Stimulated activated CD8-positive, alpha-beta memory T cell treated with anti-CD3 and anti-CD28 coated beads, Interleukin-12 subunit alpha, Interleukin-12 subunit beta, amount 100 ng/mL, for 4 hours (primary cell): ENCODE data around the gene CLMN.

Experiments used
- DNase-seq: peaks from one replicate; pipeline ENCODE4 v3.0.0-alpha.2; 2020; ENCODE audit warnings: low read depth

Gene CLMN

GRCh38 chr14:95321693-95322455 is 2.2 kb upstream of the CLMN start:
- DNase-seq, result no peak

GRCh38 chr14:95320955-95321600 is 1.4 kb upstream of the CLMN start:
- no peak for DNase-seq

- DNase-seq, result no peak
Measured at GRCh38 chr14:95320078-95320895, 579 bp upstream of the CLMN start.

DNA sequence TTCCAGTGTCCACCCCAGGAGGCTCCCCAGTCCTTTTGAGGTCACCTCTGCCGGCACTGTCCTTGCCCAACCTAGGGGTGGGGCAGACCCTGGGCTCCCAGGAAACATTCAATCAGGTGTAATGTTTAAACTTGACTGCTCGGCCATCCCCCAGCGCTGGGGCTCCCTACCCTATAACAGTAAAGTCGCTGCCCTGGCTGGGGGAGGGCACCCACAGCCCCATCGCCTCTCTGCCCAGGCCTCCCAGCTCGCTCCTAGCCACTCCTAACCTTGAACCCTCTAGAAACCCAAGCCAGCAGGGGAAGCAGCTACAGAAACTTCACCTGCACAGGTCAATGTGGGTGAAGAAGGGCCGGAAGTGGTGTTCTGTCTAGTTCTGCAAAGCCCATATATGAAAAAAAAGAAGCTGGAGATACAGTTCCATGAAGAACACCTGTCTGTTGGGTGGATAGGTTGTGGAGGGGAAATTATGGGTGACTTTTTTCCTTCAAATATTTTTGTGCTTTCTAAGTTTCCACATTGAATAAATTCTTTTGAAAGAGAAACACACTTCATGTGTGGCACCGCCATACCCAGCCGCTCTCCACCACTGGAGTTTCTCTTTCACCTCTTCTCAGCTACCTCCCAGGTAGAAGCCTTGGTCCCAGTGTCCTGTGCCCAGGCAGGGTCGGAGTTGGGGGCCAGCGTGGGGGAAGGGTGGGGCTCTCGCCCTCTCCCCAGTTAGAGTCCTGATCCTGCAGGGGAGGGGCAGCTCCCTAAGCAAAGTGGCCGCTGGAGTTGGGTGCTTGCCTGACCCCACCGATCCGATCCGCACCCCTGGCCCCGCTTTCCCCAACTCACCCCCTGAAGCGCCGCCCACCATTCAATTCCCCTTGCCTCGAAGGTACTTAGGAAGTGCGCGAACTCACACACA is 1.1 kb downstream of the CLMN start:
- DNase-seq, result no peak

GRCh38 chr14:95317817-95318343 is 1.8 kb downstream of the CLMN start:
- no peak for DNase-seq

- no peak for DNase-seq
Measured at GRCh38 chr14:95316821-95317220, 2.9 kb downstream of the CLMN start.

DNA sequence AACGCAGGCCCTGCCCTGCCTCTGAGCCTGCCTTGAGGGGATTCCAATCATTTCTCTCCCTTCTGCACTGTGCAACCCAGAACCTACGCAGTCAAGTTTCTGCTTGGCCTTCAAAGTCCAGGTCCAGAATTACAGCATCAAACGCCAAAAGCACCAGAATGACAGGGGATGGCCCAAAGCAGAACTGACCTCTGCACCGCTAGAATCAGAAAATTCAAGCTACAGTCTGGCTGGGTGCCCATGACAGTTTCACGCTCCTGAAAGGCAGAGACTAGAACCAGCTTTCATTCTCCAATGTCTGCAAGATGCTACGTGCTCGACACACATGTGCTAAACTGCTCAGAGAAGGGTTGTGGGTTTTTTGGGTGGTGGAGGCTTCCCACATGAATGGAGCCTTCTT is 4.1 kb downstream of the CLMN start:
- no peak for DNase-seq

GRCh38 chr14:95315156-95315555 is 4.6 kb downstream of the CLMN start:
- no peak for DNase-seq

DNA sequence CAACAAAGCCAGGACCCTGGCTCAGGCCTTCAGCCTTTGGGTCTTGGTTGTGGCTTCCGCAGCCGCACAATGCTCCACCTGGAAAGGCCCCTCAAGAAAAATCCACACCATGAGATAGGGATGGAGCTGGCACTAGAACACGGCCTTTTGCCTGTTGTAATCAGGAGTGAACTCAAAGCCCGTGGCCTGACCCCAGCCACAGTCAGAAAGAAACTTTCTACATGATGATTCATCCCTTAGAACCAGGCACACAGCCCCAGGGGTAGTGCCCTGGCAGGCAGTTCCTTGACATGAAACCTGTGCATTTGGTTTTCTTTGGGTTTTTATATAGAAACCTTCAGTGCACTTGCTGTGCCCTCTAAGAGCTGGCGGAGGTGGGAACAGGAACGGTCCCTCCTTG is 5.1 kb downstream of the CLMN start:
- no peak for DNase-seq

DNA sequence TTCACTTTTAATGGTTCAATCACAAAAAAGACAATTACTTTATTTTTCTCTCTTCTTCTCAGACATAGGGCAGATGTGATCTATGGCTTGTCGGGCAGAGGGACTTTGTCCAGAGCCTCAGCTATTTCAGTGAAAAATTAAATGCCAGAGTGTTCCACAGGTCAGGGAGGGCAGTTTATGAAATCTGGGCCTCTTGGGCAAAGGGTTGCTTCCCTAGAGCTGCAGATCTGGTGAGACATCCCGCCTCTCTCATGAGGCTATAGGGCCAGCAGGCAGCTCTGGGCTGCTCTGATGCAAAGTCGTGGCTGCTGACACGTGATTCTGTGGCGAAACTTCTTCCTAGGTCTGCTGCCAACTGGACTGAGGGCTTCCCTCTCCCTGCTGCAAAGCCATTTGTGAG is 6.0 kb downstream of the CLMN start:
- no peak for DNase-seq

- DNase-seq, result no peak
Measured at GRCh38 chr14:95313190-95313589, 6.5 kb downstream of the CLMN start.

- no peak for DNase-seq
Measured at GRCh38 chr14:95312311-95312710, 7.4 kb downstream of the CLMN start.

DNA sequence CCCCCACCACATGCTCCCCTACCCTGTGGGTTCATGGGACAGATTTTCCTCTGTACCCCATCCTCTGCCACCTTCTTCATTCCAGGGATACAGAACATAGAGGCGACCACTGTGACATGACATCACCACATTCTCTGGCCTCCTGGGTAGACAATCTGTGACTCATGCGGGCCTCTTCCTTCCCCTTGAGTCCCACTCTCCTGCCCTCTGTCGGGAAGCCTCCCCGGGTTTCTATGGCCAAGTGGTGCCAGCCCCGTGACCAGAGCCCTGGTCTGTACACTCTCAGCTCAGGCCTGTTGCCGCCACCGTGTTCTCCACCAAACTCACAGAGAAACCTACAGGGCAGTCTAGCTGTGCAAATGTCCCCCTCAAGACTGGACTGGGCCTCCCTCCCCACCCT is 8.0 kb downstream of the CLMN start:
- no peak for DNase-seq

DNA sequence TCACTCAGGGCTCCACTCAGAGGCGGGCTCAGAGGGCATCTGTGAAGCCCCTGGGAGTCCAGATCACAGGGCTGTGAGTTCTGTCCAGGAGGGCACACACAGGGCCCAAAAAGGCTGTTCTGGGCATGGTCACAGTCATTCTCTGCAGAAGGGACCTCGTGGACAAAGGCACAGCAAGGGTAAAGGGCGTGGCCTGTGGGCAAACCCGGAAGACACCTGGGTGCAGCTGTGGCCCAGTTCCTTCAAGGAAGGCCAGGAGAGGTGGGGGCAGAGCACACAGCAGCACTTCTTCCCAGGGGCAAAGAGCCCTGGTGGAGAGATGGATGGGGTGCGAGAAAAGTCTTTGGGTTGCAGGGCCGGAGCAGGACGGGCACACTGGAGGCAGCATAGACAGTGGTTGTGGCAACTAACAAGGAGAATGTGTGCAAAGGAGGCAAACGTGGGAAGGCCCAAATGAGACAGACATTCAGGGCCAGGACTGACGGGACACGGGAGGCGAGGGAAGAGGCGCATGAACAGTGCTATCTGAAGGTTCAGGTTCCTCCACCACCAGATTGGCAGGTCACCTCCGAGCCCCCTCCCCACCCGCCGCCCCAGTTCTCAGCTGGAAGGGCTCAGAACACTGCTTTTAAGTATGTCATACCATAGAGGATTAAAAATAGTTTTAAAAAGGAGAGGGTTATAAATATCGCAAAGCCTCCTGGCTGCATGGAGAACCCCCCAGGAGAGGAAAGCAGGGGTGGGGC is 8.9 kb downstream of the CLMN start:
- no peak for DNase-seq

- no peak for DNase-seq
Measured at GRCh38 chr14:95309261-95310051, 10.3 kb downstream of the CLMN start.

DNA sequence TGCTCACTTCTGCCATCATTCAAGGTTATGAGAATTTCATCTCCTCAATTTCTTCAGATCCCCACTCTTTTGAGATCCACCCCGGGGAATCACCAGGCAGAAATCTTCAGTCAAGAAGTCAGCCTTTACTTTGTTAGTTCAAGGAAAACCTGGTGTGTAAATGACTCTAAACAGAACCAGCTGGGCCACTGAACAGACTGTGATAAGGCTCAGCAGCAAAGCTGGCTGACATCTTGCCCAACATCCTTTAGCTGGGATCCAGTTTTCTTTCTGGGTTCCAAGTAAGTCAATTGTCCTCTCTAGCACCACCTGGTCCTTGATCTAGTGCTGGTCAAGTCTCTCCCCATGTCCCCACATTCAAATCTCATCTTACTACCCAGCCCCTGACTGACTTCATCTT is 11.6 kb downstream of the CLMN start:
- no peak for DNase-seq

DNA sequence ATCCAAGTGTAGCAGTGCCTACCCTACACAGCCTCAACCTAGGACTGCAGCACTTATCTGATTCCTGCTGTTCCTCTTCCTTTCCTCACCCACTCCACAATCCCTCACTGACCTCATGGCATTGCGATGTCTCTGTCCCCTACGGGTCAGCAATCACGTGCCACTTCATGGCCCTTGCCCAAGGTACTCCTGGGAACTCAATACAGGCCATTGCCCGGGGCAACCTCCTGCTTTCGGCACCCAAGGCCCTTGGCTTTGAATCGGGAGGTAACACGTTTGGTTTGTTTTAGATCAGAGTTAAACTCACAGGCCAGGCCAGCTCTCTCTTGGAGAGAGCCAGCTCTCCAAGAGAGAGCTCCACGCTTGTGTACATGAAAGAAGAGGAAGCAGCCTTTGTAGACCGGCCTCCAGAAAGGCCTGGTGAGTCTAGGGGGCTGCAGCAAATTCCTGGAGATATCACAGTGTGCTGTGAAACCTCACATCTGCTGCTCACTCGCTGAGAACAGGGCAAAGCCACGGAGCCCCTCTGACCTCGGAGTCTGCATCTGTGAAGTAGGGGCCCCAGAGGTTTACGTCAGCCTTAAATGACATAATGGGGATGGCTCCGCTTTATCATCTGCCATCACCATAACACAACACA is 12.2 kb downstream of the CLMN start:
- no peak for DNase-seq

DNA sequence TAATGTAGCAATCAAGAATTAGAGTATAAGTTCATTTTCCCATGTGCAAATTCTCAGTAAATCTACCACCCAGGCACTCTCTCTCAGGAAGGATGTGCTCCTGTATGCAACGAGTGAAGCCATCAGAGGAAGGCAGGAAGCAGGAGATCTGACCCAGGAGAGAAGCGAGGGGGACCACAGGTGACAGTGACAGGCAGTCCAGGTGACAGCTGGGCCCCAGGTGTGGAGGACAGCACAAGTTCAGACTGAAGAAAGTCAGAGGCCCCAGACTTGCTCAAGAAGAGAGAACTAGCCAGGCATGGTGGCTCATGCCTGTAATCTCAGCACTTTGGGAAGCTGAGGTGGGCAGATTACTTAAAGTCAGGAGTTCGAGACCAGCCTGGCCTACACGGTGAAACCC is 13.8 kb downstream of the CLMN start:
- no peak for DNase-seq

DNA sequence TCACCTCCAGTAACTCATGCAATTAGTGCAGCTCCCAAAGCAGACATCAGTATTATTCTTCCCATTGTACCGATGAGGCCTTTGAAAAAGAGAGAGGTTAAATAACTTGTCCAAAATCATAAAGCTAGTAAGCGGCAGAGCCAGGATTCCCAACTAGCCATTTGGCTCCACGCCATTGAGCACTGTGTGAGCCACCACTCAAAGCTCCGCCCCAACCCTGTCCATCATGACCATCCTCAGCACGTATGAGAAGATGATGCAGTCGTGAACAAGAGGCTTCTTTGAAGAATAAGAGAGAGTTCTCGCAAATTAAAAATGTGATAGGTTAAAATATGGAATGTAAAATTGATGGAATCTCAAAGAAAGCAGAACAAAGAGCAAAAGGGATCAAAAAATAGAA is 14.6 kb downstream of the CLMN start:
- DNase-seq, result no peak

DNA sequence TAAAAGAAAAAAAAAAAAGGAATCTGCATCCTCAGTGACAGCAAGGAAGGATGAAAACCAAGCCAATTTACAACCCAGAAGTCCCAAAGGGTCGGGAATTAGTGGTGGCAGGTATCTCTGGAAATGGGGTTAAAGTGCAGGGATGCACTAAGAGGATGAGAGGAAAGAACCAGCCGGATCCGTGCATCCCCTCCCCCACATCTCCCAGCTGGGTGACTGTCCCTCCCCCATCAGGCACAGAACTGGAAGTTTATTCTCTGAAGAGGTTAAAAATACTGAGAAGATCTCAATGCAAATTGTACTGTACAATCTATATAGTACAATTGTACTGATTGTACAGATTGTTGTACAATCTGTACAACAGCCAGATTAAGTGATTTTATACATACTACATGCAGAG is 15.4 kb downstream of the CLMN start:
- no peak for DNase-seq
